GM19099 (cell line): ENCODE measurements around the gene MYO1D.

Experiments used
- POLR2A ChIP-seq: IDR thresholded peaks from 3 replicates; pipeline ENCODE4 v1.6.1; 2011; ENCODE audit warnings: low read depth; ENCODE audit not compliant: insufficient read length; ENCODE audit errors: extremely low read depth

The MYO1D gene

DNA sequence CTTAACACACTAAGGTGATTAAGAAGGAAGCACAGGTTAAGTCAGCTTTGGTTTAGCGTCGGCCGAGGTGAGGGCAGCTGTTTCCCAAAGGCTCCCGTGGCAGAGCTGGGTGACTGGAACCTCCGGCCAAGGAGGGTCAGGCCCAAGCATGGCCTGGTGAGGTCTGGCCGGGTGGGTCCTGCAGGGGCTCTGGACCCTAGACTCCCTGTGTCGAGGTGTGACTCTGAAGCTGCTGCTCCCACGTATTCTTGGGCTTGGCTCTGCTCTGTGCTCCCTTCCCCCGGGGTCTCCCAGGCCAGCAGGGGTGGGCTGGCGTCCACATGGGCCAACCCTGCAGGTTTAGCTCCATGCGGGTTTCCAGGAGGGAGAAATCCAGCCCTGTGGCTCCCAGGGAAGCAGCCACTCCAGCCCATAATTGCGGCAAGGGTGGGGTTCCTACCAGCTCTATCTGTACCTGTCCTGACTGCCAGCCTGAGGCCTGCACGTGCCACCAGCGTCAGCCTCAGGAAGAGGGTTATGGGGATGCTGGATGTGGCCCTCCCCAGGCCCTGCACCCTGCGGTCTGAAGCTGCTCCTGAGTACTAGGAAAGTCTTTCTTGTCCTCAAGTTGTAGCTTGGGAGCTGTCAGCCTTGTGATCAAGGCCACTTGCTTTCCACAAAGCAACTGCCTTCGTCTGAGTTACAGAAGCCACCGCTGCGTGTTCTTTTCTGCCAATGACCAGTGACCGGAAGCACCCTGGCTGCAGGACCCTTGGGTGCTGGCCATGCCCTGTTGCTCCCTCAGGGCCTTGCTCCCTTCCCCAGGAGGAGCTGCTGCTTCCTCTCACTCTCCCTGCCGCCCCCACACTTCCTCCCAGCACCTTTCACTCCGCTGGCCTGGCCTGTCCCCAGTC, 385.3 kb downstream of the MYO1D start:
- peak; percentile 23 for TF ChIP-seq POLR2A

DNA sequence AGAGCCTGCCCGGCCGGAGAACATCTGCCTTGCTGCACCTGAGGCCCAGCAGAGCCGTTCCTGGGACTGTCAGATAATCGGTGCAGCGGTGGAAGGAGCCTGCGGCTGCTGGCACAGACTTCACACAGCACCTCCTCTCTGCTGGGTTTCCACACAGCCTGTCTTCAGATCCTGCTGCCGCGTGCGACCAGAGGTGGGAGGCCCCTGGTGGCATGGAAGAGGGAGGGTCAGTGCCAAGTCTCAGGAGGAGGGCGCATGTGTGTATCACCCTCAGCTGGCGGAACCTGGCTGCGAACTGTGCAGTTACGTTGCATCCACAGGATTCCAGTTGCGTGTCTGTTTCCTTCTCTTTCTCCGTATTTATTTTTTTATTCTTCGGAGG, 386.8 kb downstream of the MYO1D start:
- no peak for TF ChIP-seq POLR2A

GRCh38 chr17:32489320-32490100, 387.4 kb downstream of the MYO1D start:
- TF ChIP-seq POLR2A: no peak

GRCh38 chr17:32488604-32489180, 388.2 kb downstream of the MYO1D start:
- TF ChIP-seq POLR2A: no peak

DNA sequence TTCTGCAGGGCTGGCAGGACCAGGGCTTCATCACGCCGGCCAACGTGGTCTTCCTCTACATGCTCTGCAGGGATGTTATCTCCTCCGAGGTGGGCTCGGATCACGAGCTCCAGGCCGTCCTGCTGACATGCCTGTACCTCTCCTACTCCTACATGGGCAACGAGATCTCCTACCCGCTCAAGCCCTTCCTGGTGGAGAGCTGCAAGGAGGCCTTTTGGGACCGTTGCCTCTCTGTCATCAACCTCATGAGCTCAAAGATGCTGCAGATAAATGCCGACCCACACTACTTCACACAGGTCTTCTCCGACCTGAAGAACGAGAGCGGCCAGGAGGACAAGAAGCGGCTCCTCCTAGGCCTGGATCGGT, 388.8 kb downstream of the MYO1D start:
- no peak for TF ChIP-seq POLR2A

- TF ChIP-seq POLR2A: no peak
These were observed 389.3 kb downstream of the MYO1D start for GRCh38 chr17:32487473-32488176.

DNA sequence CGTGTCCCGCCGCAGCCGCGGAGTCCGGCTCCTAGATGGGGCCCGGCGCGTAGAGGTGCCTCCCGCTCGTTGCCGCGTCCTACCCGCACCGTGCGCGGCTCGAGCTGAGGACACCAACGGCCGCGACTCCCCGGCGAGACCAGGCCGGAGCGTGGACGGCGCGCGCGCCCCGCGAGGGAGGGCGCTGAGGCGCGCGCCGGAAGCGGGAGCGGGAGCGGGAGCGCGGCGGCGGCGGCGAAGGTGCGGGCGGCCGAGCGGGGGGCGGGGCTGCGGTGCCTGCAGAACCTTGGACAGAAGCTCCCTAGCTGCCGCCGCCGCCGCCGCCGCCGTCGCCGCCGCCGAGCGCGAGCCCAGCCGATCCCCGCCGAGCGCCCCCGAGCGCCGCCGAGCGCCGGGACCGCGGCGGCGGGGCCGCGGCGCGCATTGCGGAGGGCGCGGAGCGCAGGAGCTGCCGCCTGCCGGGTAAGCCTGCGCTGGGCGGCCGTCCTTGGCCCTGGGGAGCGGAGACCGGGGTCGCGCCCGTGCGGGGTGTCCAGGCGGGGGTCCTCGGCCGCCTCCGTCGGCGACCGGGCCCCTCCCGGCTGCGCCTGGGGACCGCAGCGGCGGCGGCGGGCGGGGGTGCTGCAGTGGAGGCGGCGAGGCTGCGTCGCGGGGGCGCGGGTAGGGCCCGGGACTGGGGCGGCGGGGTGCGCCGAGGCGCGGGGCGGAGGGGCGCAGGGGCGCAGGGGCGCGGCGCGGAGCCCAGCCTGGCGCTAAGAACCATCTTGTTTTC, 390.0 kb downstream of the MYO1D start, which contains the start of gene CDK5R1:
TSS of gene CDK5R1 (plus strand) at position 293 of the 772 bp plus-strand sequence. CDS start 628 bp downstream, outside the sequence.
- no peak for TF ChIP-seq POLR2A

- TF ChIP-seq POLR2A: peak; percentile 18
These were observed 390.7 kb downstream of the MYO1D start for GRCh38 chr17:32486111-32486700.

GRCh38 chr17:32485261-32486110, 391.4 kb downstream of the MYO1D start:
- no peak for TF ChIP-seq POLR2A

- TF ChIP-seq POLR2A: no peak
These were observed 392.3 kb downstream of the MYO1D start for GRCh38 chr17:32484628-32485027.

DNA sequence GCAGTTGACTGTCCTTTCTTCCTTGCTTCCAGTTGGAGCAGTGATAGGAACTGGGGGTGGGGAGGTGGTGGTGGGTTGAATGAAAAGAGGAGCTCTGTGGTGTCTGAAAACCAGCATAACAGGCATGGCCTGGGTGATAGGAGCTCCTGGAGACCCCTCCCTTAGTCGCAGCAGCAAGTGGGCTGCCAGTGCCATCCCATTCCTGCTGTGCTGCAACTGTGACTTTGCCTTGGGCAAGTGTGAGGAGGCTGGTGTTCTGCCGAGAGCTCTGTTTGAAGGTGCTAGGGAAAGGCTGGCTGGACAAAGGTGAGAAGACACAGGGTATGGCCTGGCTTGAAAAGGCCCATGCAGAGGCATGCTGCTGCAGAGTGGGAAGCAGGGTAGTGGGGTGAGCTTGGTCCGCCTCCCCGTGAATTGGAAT, 392.9 kb downstream of the MYO1D start:
- no peak for TF ChIP-seq POLR2A

GRCh38 chr17:32483451-32484019, 393.4 kb downstream of the MYO1D start:
- no peak for TF ChIP-seq POLR2A
